Suppressor macrophage treated with lipopolysaccharide for 4 hours (primary cell): ENCODE measurements around the gene KMT2B.
"Not testable (repeated sequence)": the region's sequence is repeated elsewhere in the genome, so short reads cannot be mapped to it uniquely, and the experiment has no call there.

ENCODE experiments used
- DNase-seq: peaks from one replicate; pipeline ENCODE4 v3.0.0-alpha.2; 2020

The KMT2B gene

GRCh38 chr19:35760711-35761349 is 43.0 kb downstream of the KMT2B start:
- no peak for DNase-seq

- no peak for DNase-seq
Measured at GRCh38 chr19:35764432-35765315, 46.9 kb downstream of the KMT2B start.

DNA sequence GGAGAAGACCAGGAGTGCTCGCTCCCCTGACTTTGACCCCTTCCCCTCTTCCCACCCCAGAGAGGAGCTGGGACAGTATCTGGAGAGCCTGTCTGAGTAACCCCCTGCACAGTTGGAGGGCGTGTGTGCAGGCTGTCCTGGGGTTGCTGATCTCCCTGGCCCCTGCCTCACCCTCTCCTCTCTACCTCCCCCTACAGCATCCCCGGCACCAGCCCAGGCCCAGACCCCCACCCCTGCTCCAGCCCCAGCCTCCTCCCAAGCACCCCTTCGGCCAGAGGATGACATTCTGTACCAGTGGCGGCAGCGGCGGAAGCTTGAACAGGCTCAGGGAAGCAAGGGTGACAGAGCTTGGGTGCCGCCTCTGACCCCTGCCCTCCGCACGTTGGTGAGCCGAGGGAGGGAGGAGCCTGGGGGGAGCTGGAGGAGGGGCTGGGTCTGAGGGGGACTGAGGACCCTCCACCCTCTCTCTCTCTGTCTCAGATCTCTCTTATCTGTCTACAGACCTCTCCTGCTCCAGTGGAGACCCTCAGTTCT is 48.8 kb downstream of the KMT2B start:
- DNase-seq, result no peak

DNA sequence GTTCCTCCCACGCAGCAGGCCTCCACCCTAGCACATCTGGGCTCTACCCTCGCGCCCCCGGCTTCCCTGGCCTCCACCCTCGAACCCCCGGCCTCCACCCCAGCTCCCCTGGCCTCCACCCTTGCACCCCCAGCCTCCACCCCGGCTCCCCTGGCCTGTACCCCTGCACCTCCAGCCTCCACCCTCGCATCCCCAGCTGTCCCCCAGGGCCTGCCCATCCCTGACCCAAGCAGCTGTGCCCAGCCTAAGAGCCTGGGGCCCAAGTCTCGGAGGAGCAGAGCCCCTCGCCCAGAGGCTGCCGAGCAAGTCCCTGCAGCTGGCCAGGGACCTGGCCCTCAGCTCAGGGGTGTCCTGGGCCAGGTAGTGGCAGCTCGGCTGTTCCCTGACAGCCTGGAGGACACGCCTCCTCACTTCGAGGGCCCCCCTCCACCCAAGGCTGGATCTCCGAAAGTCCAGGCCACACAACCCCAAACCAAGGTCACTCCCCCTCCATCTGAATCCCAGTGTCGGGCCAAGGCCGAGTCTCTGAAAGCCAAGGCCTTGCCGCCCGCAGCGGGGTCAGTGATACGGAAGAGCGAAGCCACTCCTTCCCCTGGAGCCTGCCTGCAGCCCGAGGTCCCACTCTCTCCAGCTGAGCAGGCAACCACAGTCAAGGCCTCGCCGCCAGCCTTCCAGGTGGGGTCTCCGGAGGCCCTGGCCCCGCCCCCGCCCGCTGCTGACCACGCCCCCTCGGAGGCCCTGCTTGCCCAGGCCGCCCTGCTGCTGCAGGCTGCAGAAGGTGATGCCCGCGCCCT is 49.7 kb downstream of the KMT2B start:
- DNase-seq, result no peak

GRCh38 chr19:35768082-35768421 is 50.2 kb downstream of the KMT2B start:
- DNase-seq, result no peak

GRCh38 chr19:35772362-35772761 is 54.6 kb downstream of the KMT2B start:
- not testable (repeated sequence) for DNase-seq

GRCh38 chr19:35773020-35773806 is 55.4 kb downstream of the KMT2B start:
- peak; percentile 31 for DNase-seq

- no peak for DNase-seq
Measured at GRCh38 chr19:35774274-35775045, 56.7 kb downstream of the KMT2B start.

DNA sequence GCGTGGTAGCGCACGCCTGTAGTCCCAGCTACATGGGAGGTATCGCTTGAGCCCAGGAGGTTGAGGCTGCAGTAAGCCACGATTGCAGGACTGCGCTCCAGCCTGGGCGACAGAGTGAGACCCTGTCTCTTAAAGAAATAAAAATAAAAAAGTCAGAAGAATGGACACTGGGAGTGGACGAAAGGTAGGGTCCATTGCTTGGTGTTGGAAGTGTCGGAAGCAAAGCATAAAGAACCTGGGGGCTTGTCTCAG is 57.2 kb downstream of the KMT2B start:
- DNase-seq, result no peak

GRCh38 chr19:35775298-35776101 is 57.7 kb downstream of the KMT2B start, which contains the start of gene ARHGAP33:
TSS of gene ARHGAP33 (plus strand) at chr19:35775564. CDS start at chr19:35775659, 95 bp downstream.
- peak; percentile 99 for DNase-seq

GRCh38 chr19:35776102-35776788 is 58.4 kb downstream of the KMT2B start:
- no peak for DNase-seq

DNA sequence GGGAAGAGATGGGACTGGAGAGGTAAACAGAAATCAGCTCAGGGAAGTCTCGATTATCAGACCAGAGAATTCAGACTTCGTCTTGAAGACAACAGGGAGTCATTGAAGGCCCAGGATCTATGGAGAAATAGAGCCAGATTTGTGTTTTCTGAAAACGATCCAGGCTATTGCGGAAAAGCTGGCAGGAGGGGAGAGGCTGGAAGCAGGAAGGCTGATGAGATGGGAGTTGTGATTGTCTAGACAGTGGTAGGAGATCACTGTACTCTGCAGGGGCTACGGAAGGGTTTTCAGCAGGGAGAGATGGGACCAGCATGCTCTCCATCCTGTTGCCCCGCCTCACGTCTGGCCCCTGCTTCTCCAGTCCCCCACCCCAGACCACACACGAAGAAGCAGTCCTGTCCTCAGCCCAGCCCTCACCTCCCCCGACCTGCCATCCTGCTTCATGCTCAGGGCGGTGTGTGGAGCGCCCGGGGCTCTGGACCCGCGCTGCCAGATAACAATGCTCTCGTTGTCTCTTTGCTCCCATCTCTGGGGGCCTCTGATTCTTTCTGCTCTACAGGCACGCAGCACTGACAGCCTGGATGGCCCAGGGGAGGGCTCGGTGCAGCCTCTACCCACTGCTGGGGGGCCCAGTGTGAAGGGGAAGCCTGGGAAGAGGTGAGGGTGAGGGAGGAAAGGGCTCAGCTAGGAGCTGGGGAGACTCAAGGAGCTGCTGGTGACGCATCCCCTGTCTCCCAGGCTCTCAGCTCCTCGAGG is 59.5 kb downstream of the KMT2B start:
- DNase-seq, result no peak

- DNase-seq, result no peak
Measured at GRCh38 chr19:35777961-35778360, 60.2 kb downstream of the KMT2B start.

- DNase-seq, result no peak
Measured at GRCh38 chr19:35779033-35779432, 61.2 kb downstream of the KMT2B start.

DNA sequence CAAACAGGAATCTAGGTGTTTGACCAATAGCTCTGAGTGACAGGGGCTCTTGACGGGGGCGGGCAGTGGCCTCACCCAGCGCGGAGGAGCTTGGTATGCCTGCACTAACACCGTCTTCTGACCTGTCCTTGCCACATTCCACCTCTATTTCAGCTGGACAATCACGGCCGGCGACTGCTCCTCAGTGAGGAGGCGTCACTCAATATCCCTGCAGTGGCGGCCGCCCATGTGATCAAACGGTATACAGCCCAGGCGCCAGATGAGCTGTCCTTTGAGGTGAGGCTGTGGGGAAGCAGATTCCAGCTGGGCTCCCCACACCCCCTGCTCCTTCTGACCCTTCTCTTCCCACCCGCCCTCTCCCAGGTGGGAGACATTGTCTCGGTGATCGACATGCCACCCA is 62.3 kb downstream of the KMT2B start:
- no peak for DNase-seq

GRCh38 chr19:35780717-35781116 is 62.9 kb downstream of the KMT2B start:
- DNase-seq, result no peak

DNA sequence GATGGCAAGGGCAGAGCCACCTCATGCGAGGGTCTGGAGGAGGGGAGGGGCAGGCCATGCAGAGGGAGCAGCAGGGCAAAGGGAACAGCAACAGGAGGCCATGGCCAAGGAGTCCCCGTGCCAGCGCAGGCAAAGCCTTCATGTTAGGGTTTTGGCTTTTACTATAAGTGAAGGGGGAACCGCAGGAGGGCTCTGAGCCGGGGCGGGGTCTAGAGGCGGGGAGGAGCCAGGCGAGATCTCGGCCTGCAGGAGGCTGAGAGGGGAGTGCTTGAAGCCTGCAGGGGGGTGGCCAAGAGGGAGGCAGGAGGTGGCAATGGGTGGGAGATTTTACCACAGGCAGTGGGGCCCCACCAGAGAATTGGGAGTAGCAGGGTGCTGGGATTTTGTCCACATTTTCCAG is 63.8 kb downstream of the KMT2B start:
- no peak for DNase-seq

DNA sequence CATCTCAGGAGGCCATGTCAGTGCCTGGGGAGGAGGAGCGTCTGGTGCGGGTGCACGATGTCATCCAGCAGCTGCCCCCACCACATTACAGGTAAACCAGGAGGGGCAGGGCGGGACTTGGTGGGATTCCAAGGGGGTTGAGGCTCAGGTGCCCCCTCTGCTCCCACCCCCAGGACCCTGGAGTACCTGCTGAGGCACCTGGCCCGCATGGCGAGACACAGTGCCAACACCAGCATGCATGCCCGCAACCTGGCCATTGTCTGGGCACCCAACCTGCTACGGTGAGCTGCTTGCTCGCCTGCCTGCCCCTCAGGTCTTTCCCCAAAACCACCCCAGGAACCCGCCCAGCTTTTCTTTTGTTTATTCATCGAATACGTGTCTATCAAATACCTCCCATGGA is 64.8 kb downstream of the KMT2B start:
- no peak for DNase-seq
